Chondrocyte (in vitro differentiated cells): ENCODE measurements around the gene CATSPER3. TPM values are rescaled to one million over a fixed set of nuclear protein-coding genes. Genes with fewer than 3 reads are reported as not detected.

Source experiments
- DNase-seq: peaks from one replicate; pipeline ENCODE4 v3.0.0; 2021; ENCODE audit warnings: mixed read lengths, low spot score
- H3K27ac Mint-ChIP-seq: one replicate; pipeline ENCODE4 v1.8.0; 2021; ENCODE audit warnings: mild to moderate bottlenecking, moderate library complexity, mixed read lengths; ENCODE audit not compliant: unreplicated experiment
- H3K27me3 Mint-ChIP-seq: 2 replicates; pipeline ENCODE4 v1.8.0; 2021; ENCODE audit warnings: low read depth, mixed read lengths
- H3K36me3 Mint-ChIP-seq: 2 replicates; pipeline ENCODE4 v1.8.0; 2021; ENCODE audit warnings: low read depth, mixed read lengths
- H3K4me1 Mint-ChIP-seq: 2 replicates; pipeline ENCODE4 v1.8.0; 2021; ENCODE audit warnings: low read depth, mild to moderate bottlenecking, mixed read lengths
- H3K4me3 Mint-ChIP-seq: one replicate; pipeline ENCODE4 v1.8.0; 2021; ENCODE audit warnings: mild to moderate bottlenecking, moderate library complexity, mixed read lengths; ENCODE audit not compliant: unreplicated experiment
- H3K9me3 Mint-ChIP-seq: 2 replicates; pipeline ENCODE4 v1.8.0; 2021; ENCODE audit warnings: low read depth, mixed read lengths
- CTCF ChIP-seq: fragments of 200-600 bp; sonication (generic); IDR thresholded peaks from 2 replicates; pipeline ENCODE4 v1.5.0; 2021; ENCODE audit warnings: antibody characterized with exemption, mild to moderate bottlenecking, moderate library complexity
- total RNA-seq: library from RNA; stranded (reverse); gene quantifications from 3 replicates; pipeline ENCODE4 v1.2.1, GENCODE V29; 2021

CATSPER3 gene
- total RNA-seq, 1 donor from 2014 or later, result 0.17 TPM

DNA sequence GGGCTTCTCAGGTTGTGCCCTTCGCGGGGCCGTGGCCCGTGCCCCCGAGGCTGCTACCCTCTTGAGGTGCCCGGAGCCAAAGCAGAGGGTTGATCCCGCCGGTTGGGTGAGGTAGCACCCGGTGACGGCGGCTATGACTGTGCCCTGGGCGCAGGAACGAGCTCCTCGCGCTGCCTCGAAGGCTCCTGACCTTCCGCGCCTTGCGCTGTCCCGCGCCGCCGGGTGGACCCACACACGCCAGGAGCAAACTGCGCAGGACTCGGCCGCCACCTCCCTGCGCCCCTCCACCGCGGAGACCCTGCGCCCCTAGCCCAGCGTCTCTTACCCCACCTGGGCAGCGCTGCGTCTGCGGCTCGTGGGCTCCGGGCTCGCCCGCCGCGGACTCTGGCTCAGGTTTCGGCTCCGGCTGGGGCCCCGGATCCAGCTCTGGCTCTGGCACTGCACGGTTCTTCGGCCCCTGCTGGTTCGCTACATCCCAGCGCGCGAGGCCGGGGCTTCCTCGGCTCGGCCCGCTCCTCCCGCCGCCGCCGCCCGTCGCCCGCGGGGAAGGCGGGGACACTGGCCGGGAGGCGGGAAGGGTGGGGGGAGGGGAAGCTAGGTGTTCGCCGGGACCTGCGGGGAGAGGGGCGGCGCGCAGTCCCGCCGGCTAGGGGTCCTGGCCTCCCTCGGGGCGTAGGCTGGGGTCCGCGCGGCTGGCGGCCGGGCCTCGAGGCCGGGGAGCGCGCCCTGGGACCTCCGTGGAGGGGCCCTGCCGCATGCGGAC, 71.7 kb downstream of the CATSPER3 start:
- Mint-ChIP-seq H3K9me3 (no peaks in the 10 kb centered on the region), H3K36me3 (no peaks in the 10 kb centered on the region), H3K27me3 (peaks cover 83% of the 10 kb centered on the region), H3K4me1 (peaks cover 8% of the 10 kb centered on the region), H3K27ac (no peak overlapping the region), H3K4me3 (no peak overlapping the region)
- DNase-seq, result peak; percentile 86
- TF ChIP-seq CTCF, result no peak

DNA sequence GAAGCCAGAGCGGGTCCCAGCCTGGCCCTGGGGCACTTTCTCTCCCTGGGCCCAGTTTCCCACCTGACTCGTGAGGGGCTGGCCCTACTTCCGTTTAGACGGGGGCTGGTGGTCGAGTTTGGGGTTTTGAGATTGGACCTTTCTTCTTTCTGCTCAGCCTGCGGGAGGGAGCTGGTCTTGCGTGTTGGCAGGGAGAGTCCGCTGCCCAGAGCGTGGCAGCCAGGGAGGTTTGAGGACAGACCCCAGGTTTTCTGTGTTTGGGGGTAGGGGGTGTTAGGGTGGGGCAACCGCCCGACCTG, 72.3 kb downstream of the CATSPER3 start:
- Mint-ChIP-seq H3K27ac (no peak overlapping the region), H3K36me3 (no peaks in the 10 kb centered on the region), H3K4me3 (no peak overlapping the region), H3K9me3 (no peaks in the 10 kb centered on the region), H3K4me1 (peaks cover 3% of the 10 kb centered on the region), H3K27me3 (peaks cover 83% of the 10 kb centered on the region)
- peak; percentile 51 for DNase-seq
- no peak for TF ChIP-seq CTCF

GRCh38 chr5:135040333-135041144, 72.8 kb downstream of the CATSPER3 start:
- no peaks in the 10 kb centered on the region for H3K36me3 Mint-ChIP-seq

DNA sequence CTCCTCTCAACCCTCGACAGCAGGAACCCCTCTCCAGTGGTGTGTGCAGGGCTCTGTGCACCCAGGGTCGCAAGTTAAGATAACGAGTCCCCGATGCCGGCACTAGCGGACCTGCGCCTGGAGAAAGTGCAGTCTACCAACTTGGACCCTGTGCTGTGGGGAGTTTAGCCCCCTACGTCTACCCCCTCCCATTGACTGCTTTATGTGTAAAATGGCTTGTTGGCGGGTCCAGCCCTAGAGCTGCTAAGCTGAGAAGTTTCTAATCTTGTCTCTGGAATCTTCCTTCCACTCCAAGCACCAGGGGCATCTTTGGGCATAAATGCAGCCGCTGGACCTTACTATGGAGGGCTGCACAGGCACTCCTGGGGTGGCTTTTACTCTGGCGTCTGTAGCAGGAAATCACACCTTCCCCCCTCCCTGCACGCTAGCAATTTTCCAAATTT, 73.5 kb downstream of the CATSPER3 start:
- DNase-seq, result peak; percentile 1
- Mint-ChIP-seq H3K9me3 (no peaks in the 10 kb centered on the region), H3K4me1 (peaks cover 2% of the 10 kb centered on the region), H3K4me3 (no peak overlapping the region), H3K27me3 (peaks cover 84% of the 10 kb centered on the region), H3K36me3 (no peaks in the 10 kb centered on the region), H3K27ac (no peak overlapping the region)
- no peak for TF ChIP-seq CTCF

More at GRCh38 chr5:135040333-135041144, 72.8 kb downstream of the CATSPER3 start:
- TF ChIP-seq CTCF, result no peak
- H3K4me1 Mint-ChIP-seq, result peaks cover 2% of the 10 kb centered on the region
- DNase-seq, result peak; percentile 79
- no peak overlapping the region for H3K4me3 Mint-ChIP-seq
- no peak overlapping the region for H3K27ac Mint-ChIP-seq
- peaks cover 82% of the 10 kb centered on the region for H3K27me3 Mint-ChIP-seq
- no peaks in the 10 kb centered on the region for H3K9me3 Mint-ChIP-seq

DNA sequence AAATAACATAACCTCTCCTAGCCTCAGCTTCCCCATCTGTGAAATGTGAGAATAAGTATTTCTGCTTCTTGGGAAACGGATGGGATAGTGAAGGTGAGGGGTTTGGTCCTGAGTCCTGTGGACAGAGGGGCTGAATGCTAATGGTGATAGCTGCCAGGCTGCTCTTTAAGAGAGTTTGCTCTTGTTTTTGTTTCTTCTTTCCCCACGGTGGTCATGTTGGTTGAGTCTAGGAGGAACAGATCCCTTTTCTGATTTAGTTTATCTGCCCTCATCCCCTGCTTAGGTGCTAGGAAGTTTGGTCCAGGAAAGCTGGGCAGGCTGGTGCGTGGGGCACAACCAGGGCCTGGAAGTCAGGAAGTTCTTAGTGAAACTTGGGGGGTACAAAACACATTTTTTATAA, 74.0 kb downstream of the CATSPER3 start:
- Mint-ChIP-seq H3K27ac (no peak overlapping the region), H3K9me3 (no peaks in the 10 kb centered on the region), H3K36me3 (no peaks in the 10 kb centered on the region), H3K27me3 (peaks cover 85% of the 10 kb centered on the region), H3K4me1 (peaks cover 2% of the 10 kb centered on the region), H3K4me3 (no peak overlapping the region)
- peak; percentile 4 for DNase-seq
- no peak for TF ChIP-seq CTCF
